ENCODE data around the gene GGNBP2.

DNA sequence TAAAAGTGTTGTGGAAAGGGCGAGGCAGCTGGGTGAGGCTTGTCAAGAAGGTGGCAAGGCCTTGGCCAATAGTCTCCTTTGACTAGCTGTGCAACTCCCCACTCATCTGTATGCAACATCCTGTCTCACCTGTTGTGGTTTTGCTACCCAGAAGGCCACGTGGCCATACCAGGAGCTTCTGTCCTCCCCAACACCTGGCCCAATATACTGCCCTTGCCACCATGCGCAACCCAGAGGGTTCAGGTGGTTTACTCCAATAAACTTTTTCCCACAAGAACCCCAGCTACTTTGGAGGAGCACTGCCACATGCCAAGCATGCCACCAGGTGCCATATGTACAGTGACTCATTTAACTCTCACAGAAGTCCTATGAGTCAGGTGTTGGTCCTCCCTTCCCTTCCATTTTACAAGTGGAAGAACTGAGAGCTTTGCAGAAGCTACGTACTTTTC, 20.3 kb upstream of the GGNBP2 start:
- no peak for TF ChIP-seq POLR2A (IDR thresholded peaks at IDR 0.05; ENCODE audit: low read length)
- no peak for TF ChIP-seq GATA1 (IDR thresholded peaks at IDR 0.05; ENCODE audit: low read depth, low read length)

All from erythroblast (primary cell).